ENCODE results near the gene GMNC. TPM values are rescaled to one million over a fixed set of nuclear protein-coding genes. Genes with fewer than 3 reads are reported as not detected.

GMNC gene
- total RNA-seq, 3 donors from 2014 or later (not counting 1 experiment from before 2014, with no cell fraction given) = not detected

DNA sequence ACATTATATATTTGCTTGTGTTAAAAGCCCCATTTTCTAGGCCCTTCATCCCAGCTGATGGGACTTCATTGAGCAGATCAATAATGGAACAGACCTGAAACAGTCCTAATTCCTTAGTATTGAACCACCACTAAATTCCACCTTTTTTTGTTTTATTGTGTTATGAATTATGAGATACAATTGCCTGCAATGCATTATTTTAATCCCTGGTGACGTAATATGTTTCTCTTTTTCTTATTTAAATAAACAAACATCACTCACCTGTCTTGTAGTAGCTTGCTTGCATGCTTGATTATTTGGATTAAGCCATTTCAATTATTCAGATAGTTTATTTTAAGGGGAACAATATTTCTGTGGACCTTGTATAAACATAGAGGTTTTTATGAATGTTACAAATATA, 40.7 kb upstream of the GMNC start:
- TF ChIP-seq, protein P1, sequence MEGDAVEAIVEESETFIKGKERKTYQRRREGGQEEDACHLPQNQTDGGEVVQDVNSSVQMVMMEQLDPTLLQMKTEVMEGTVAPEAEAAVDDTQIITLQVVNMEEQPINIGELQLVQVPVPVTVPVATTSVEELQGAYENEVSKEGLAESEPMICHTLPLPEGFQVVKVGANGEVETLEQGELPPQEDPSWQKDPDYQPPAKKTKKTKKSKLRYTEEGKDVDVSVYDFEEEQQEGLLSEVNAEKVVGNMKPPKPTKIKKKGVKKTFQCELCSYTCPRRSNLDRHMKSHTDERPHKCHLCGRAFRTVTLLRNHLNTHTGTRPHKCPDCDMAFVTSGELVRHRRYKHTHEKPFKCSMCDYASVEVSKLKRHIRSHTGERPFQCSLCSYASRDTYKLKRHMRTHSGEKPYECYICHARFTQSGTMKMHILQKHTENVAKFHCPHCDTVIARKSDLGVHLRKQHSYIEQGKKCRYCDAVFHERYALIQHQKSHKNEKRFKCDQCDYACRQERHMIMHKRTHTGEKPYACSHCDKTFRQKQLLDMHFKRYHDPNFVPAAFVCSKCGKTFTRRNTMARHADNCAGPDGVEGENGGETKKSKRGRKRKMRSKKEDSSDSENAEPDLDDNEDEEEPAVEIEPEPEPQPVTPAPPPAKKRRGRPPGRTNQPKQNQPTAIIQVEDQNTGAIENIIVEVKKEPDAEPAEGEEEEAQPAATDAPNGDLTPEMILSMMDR (IDR thresholded peaks at IDR 0.05) = no peak
- no peaks in the 10 kb centered on the region for H3K4me1 Mint-ChIP-seq
- Histone ChIP-seq H3K27me3 (ENCODE audit: control insufficient read depth, insufficient read depth, low read length) (no peaks in the 10 kb centered on the region), H3K27ac (ENCODE audit: low read length) (no peak overlapping the region), H3K9me3 (ENCODE audit: control insufficient read depth, insufficient read depth, low read length) (peaks cover 4% of the 10 kb centered on the region), H3K36me3 (ENCODE audit: control insufficient read depth, insufficient read depth, low read length) (no peaks in the 10 kb centered on the region), H3K4me1 (ENCODE audit: control insufficient read depth, insufficient read depth, low read length) (no peaks in the 10 kb centered on the region), H3K4me3 (ENCODE audit: low read length) (no peak overlapping the region)
- no peak overlapping the region for H3K27ac Mint-ChIP-seq
- intact Hi-C loops (cut with micrococcal nuclease) = no loop called here
- no peak overlapping the region for H3K4me3 Mint-ChIP-seq
- H3K27me3 Mint-ChIP-seq (ENCODE audit: low read depth in 2 of 2) = no peaks in the 10 kb centered on the region
- DNase-seq (no peak), ATAC-seq (no peak)
- WGBS (ENCODE audit: insufficient coverage) = no CpG with 5 or more reads among the region's 1 CpG
- peaks cover 6 to 16% of the 10 kb centered on the region in 2 donors for H3K9me3 Mint-ChIP-seq
- H3K36me3 Mint-ChIP-seq = no peaks in the 10 kb centered on the region

DNA sequence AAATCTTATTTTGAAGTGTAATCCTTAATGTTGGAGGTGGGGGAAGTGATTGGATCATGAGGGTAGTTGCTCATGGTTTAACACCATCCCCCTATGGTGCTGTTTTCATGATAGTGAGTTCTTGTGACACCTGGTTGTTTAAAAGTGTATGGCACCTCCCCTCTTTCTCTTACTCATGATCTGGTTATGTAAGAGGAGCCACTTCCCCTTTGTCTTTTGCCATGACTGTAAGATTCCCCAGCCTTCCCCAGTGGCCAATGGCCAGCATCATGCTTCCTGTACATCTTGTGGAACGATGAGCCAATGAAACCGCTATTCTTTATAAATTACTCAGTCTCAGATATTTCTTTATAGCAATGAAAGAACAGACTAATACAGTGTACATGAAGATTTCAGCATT, 39.8 kb upstream of the GMNC start:
- Mint-ChIP-seq H3K4me1 (no peaks in the 10 kb centered on the region), H3K36me3 (no peaks in the 10 kb centered on the region), H3K4me3 (no peak overlapping the region), H3K27ac (no peak overlapping the region), H3K9me3 (peaks cover 9 to 17% of the 10 kb centered on the region in 2 donors), H3K27me3 (ENCODE audit: low read depth in 2 of 2) (no peaks in the 10 kb centered on the region)
- Histone ChIP-seq H3K36me3 (ENCODE audit: control insufficient read depth, insufficient read depth, low read length) (no peaks in the 10 kb centered on the region), H3K27ac (ENCODE audit: low read length) (no peak overlapping the region), H3K27me3 (ENCODE audit: control insufficient read depth, insufficient read depth, low read length) (no peaks in the 10 kb centered on the region), H3K4me1 (ENCODE audit: control insufficient read depth, insufficient read depth, low read length) (no peaks in the 10 kb centered on the region), H3K9me3 (ENCODE audit: control insufficient read depth, insufficient read depth, low read length) (peaks cover 4% of the 10 kb centered on the region), H3K4me3 (ENCODE audit: low read length) (no peak overlapping the region)
- TF ChIP-seq, protein P1 (IDR thresholded peaks at IDR 0.05) = no peak
- DNase-seq (no peak), ATAC-seq (no peak)
- intact Hi-C loops (cut with micrococcal nuclease) = no loop called here
- WGBS (ENCODE audit: insufficient coverage) = 75% methylated on average over 2 of the region's 2 CpGs

DNA sequence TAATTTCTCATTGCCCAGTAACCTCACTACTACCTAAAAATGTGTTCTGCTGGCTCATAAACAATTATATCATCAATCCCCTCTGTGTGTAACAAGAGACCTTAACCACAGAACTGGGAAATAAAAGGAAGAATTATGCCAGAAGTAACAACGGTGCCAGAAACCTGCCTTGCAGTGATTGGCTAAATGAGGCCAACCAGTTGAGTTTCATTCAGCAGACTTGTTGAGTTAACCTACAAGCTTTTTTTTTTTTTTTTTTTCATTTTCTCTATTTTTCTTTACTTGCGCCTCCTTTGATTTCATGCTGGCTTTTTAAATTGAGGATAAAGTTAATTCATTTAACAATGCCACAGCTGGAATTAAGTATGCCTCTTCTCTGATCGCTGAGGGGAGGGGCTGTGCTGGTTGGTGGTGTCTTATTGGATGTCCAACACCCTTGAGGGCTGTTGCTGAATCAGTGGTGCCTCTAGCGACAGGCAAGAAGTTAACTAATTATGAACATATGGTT, 30.0 kb upstream of the GMNC start:
- no peaks in the 10 kb centered on the region for H3K4me1 Mint-ChIP-seq
- no peaks in the 10 kb centered on the region for H3K27me3 Mint-ChIP-seq (ENCODE audit: low read depth in 2 of 2)
- ATAC-seq (no peak), DNase-seq (no peak)
- peaks cover 9% of the 10 kb centered on the region for H3K9me3 ChIP-seq (ENCODE audit: control insufficient read depth, insufficient read depth, low read length)
- no peak overlapping the region for H3K4me3 ChIP-seq (ENCODE audit: low read length)
- intact Hi-C loops (cut with micrococcal nuclease) = no loop called here
- no peaks in the 10 kb centered on the region for H3K36me3 ChIP-seq (ENCODE audit: control insufficient read depth, insufficient read depth, low read length)
- no peaks in the 10 kb centered on the region for H3K27me3 ChIP-seq (ENCODE audit: control insufficient read depth, insufficient read depth, low read length)
- H3K9me3 Mint-ChIP-seq = peaks cover 13 to 19% of the 10 kb centered on the region in 2 donors
- 80% methylated on average over 4 of the region's 4 CpGs for WGBS (ENCODE audit: insufficient coverage)
- H3K36me3 Mint-ChIP-seq = peaks cover 6% of the 10 kb centered on the region
- H3K4me3 Mint-ChIP-seq = no peak overlapping the region
- TF ChIP-seq, protein P1 (IDR thresholded peaks at IDR 0.05) = no peak
- H3K4me1 ChIP-seq (ENCODE audit: control insufficient read depth, insufficient read depth, low read length) = no peaks in the 10 kb centered on the region
- no peak overlapping the region for H3K27ac Mint-ChIP-seq
- H3K27ac ChIP-seq (ENCODE audit: low read length) = no peak overlapping the region

DNA sequence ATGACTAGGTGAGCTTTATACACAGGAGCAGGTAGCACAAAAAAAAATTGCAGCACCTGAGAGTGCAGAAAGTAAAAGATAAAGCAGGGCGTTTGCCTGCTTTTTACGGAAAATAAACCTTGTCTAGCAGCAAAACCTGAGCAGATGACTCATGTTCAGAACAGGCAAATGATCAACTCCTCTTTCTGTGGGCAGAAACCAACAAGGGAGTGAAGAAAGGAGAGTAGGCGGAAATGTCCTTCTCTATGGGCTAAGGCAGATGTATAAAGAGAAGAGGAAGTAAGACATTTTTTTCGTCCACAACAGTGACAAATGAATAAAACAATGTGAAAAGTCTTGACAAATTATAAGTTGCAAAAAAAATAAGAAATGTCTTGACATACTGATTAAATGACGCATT, 24.5 kb upstream of the GMNC start:
- intact Hi-C loops (cut with micrococcal nuclease) = no loop called here

More for the DNA sequence above, 24.5 kb upstream of the GMNC start:
- 63% methylated on average over 5 of the region's 5 CpGs for WGBS (ENCODE audit: insufficient coverage)
- no peak overlapping the region for H3K4me3 Mint-ChIP-seq
- Histone ChIP-seq H3K9me3 (ENCODE audit: control insufficient read depth, insufficient read depth, low read length) (no peaks in the 10 kb centered on the region), H3K36me3 (ENCODE audit: control insufficient read depth, insufficient read depth, low read length) (no peaks in the 10 kb centered on the region), H3K4me1 (ENCODE audit: control insufficient read depth, insufficient read depth, low read length) (no peaks in the 10 kb centered on the region), H3K27ac (ENCODE audit: low read length) (no peak overlapping the region), H3K4me3 (ENCODE audit: low read length) (no peak overlapping the region), H3K27me3 (ENCODE audit: control insufficient read depth, insufficient read depth, low read length) (no peaks in the 10 kb centered on the region)
- peaks cover 0 to 2% of the 10 kb centered on the region in 2 donors for H3K9me3 Mint-ChIP-seq
- no peak overlapping the region for H3K27ac Mint-ChIP-seq
- H3K36me3 Mint-ChIP-seq = no peaks in the 10 kb centered on the region
- no peaks in the 10 kb centered on the region for H3K4me1 Mint-ChIP-seq
- TF ChIP-seq, protein P1 (IDR thresholded peaks at IDR 0.05) = no peak
- no peak for ATAC-seq
- DNase-seq = no peak
- no peaks in the 10 kb centered on the region for H3K27me3 Mint-ChIP-seq (ENCODE audit: low read depth in 2 of 2)

Measured in natural killer cell (primary cell).